ENCODE measurements around the gene NHLRC1. TPM values are rescaled to one million over a fixed set of nuclear protein-coding genes. Genes with fewer than 3 reads are reported as not detected.

Gene NHLRC1
- total and polyA plus RNA-seq, 12 donors, result 0.32 to 4.3 (median 3.1) TPM

- Histone ChIP-seq H3K4me1 (replicated peaks in 1 of 2) (no peaks in the 10 kb centered on the region), H3K27me3 (no peaks in the 10 kb centered on the region), H3K9me3 (replicated peaks in 1 of 3) (no peaks in the 10 kb centered on the region), H3K4me3 (no peak overlapping the region), H3K36me3 (replicated peaks in 1 of 2) (no peaks in the 10 kb centered on the region), H3K27ac (no peak overlapping the region)
- intact Hi-C loops (cut with DNase I), result no loop called here
- WGBS, 4 donors, result 84 to 89% (median 87%) methylated on average over 9 of the region's 9 CpGs
- TF ChIP-seq POLR2A (IDR thresholded peaks at IDR 0.05) (no peak), CTCF (IDR thresholded peaks at IDR 0.05) (no peak)
- DNase-seq, result no peak
Measured at GRCh38 chr6:18070486-18070885, 52.0 kb downstream of the NHLRC1 start.

Other genes starting within 250 kb of the NHLRC1 start
- gene KIF13A, start 135.0 kb downstream of the NHLRC1 start, total RNA-seq, result 10 to 100 TPM; 22.0 to 91.6 (median 53.5) TPM
- 10 to 100 TPM; 17.4 to 25.3 (median 17.9) TPM for gene KIF13A, start 135.0 kb downstream of the NHLRC1 start, polyA plus RNA-seq
- 10 to 100 TPM; 13.3 to 52.0 (median 18.9) TPM for gene TPMT, start 32.4 kb upstream of the NHLRC1 start, total RNA-seq
- 10 to 100 TPM; 18.4 to 87.2 (median 21.4) TPM for gene TPMT, start 32.4 kb upstream of the NHLRC1 start, polyA plus RNA-seq
- gene KDM1B, start 32.7 kb upstream of the NHLRC1 start, total RNA-seq, result 10 to 100 TPM; 15.1 to 33.0 (median 18.5) TPM
- gene KDM1B, start 32.7 kb upstream of the NHLRC1 start, polyA plus RNA-seq, result 10 to 100 TPM in 1 of 3 donors, 1 to 10 TPM in 2; 1.8 to 36.0 (median 3.1) TPM
- gene DEK, start 141.9 kb upstream of the NHLRC1 start, total RNA-seq, result 100 to 1,000 TPM in 1 of 9 donors, 10 to 100 TPM in 8; 56.7 to 103 (median 62.6) TPM
- 10 to 100 TPM; 15.7 to 67.1 (median 25.9) TPM for gene DEK, start 141.9 kb upstream of the NHLRC1 start, polyA plus RNA-seq